HFFc6 (cell line): ENCODE results near the gene ATP5F1D. TPM values are rescaled to one million over a fixed set of nuclear protein-coding genes. Genes with fewer than 3 reads are reported as not detected.
A peak's percentile ranks its signal among the peaks of the same experiment; 100 is the strongest.

Source experiments
- DNase-seq: peaks from one replicate; pipeline ENCODE4 v3.0.0-alpha.2; 2018
- H3K27ac Mint-ChIP-seq: 2 replicates; pipeline ENCODE4 v1.8.0; 2020; ENCODE audit warnings: mild to moderate bottlenecking, mixed read lengths
- H3K27me3 Mint-ChIP-seq: 2 replicates; pipeline ENCODE4 v1.8.0; 2021; ENCODE audit warnings: mild to moderate bottlenecking, moderate library complexity, mixed read lengths; ENCODE audit not compliant: insufficient read depth
- H3K36me3 Mint-ChIP-seq: 2 replicates; pipeline ENCODE4 v1.8.0; 2021; ENCODE audit warnings: low read depth, mixed read lengths
- H3K4me1 Mint-ChIP-seq: 2 replicates; pipeline ENCODE4 v1.8.0; 2020; ENCODE audit warnings: low read depth, mixed read lengths
- H3K4me3 Mint-ChIP-seq: 2 replicates; pipeline ENCODE4 v1.8.0; 2020; ENCODE audit warnings: mild to moderate bottlenecking, moderate library complexity, mixed read lengths
- H3K9me3 Mint-ChIP-seq: 2 replicates; pipeline ENCODE4 v1.8.0; 2020; ENCODE audit warnings: mild to moderate bottlenecking, mixed read lengths
- total RNA-seq, 6 experiments: library from RNA; stranded (reverse); fragmentation: NEBNext Ultra II Directional; extraction: Animal tissue kit (Norgen Biotek cat#: 25700); gene quantifications; 2 replicates in 1 of 6; 3 replicates in 5 of 6; pipeline ENCODE4 v1.2.3, GENCODE V29; 2021
- TF ChIP-seq, protein P1 (sequence below): fragments of 200-600 bp; sonication (generic); IDR thresholded peaks from 2 replicates; pipeline ENCODE4 v1.5.0; 2021; ENCODE audit warnings: antibody characterized with exemption, mild to moderate bottlenecking

The ATP5F1D gene
- total RNA-seq, 6 experiments from 2014 or later: 190 to 243 (median 217) TPM

- H3K27me3 Mint-ChIP-seq: peaks cover 11% of the 10 kb centered on the region
- H3K27ac Mint-ChIP-seq: peak overlapping the region; percentile 96
- DNase-seq: no peak
- H3K4me3 Mint-ChIP-seq: peak overlapping the region; percentile 76
- peaks cover 38% of the 10 kb centered on the region for H3K4me1 Mint-ChIP-seq
- H3K36me3 Mint-ChIP-seq: peaks cover 11% of the 10 kb centered on the region
- no peaks in the 10 kb centered on the region for H3K9me3 Mint-ChIP-seq
- TF ChIP-seq, protein P1, sequence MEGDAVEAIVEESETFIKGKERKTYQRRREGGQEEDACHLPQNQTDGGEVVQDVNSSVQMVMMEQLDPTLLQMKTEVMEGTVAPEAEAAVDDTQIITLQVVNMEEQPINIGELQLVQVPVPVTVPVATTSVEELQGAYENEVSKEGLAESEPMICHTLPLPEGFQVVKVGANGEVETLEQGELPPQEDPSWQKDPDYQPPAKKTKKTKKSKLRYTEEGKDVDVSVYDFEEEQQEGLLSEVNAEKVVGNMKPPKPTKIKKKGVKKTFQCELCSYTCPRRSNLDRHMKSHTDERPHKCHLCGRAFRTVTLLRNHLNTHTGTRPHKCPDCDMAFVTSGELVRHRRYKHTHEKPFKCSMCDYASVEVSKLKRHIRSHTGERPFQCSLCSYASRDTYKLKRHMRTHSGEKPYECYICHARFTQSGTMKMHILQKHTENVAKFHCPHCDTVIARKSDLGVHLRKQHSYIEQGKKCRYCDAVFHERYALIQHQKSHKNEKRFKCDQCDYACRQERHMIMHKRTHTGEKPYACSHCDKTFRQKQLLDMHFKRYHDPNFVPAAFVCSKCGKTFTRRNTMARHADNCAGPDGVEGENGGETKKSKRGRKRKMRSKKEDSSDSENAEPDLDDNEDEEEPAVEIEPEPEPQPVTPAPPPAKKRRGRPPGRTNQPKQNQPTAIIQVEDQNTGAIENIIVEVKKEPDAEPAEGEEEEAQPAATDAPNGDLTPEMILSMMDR: no peak
Observed at GRCh38 chr19:1214299-1214861, 27.2 kb upstream of the ATP5F1D start.

- TF ChIP-seq, protein P1: peak; percentile 15; the same call in 1 of the 2 replicates
- peaks cover 13% of the 10 kb centered on the region for H3K27me3 Mint-ChIP-seq
- H3K4me3 Mint-ChIP-seq: peak overlapping the region; percentile 78
- H3K9me3 Mint-ChIP-seq: no peaks in the 10 kb centered on the region
- peak; percentile 61 for DNase-seq
- H3K27ac Mint-ChIP-seq: peak overlapping the region; percentile 96
- H3K4me1 Mint-ChIP-seq: peaks cover 38% of the 10 kb centered on the region
- peaks cover 11% of the 10 kb centered on the region for H3K36me3 Mint-ChIP-seq
Observed at GRCh38 chr19:1214862-1215731, 26.5 kb upstream of the ATP5F1D start.

DNA sequence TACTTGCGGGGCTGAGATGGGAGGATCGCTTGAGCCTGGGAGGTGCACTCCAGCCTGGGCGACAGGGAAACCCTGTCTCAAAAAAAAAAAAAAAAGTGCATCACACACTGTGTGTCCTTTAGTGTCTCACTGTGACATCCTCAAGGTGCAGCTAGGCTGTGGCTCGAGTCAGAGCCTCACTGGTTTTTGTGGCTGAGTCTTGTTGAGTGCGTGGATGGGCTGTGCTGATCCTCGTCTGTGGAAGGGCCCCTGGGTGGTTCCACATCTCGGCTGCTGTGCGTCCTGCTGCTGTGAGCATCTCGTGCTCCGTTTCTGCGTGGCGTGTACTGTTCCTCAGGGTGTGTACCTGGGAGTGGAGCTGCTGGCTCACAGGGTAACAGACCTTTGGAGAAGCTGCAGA is 24.8 kb upstream of the ATP5F1D start:
- H3K9me3 Mint-ChIP-seq: no peaks in the 10 kb centered on the region
- peak overlapping the region; percentile 78 for H3K4me3 Mint-ChIP-seq
- TF ChIP-seq, protein P1: no peak
- DNase-seq: no peak
- H3K36me3 Mint-ChIP-seq: peaks cover 8% of the 10 kb centered on the region
- H3K27ac Mint-ChIP-seq: peak overlapping the region; percentile 96
- H3K4me1 Mint-ChIP-seq: peaks cover 38% of the 10 kb centered on the region
- H3K27me3 Mint-ChIP-seq: peaks cover 11% of the 10 kb centered on the region

- Mint-ChIP-seq H3K27ac (peak overlapping the region; percentile 96), H3K4me1 (peaks cover 38% of the 10 kb centered on the region), H3K36me3 (peaks cover 7% of the 10 kb centered on the region), H3K9me3 (no peaks in the 10 kb centered on the region), H3K4me3 (no peak overlapping the region), H3K27me3 (peaks cover 11% of the 10 kb centered on the region)
- no peak for DNase-seq
- TF ChIP-seq, protein P1: no peak
Observed at GRCh38 chr19:1217366-1217765, 24.2 kb upstream of the ATP5F1D start.

- H3K4me1 Mint-ChIP-seq: peaks cover 28% of the 10 kb centered on the region
- no peaks in the 10 kb centered on the region for H3K36me3 Mint-ChIP-seq
- TF ChIP-seq, protein P1: no peak
- H3K4me3 Mint-ChIP-seq: no peak overlapping the region
- H3K27ac Mint-ChIP-seq: no peak overlapping the region
- DNase-seq: no peak
- H3K9me3 Mint-ChIP-seq: no peaks in the 10 kb centered on the region
- H3K27me3 Mint-ChIP-seq: peaks cover 6% of the 10 kb centered on the region
Observed at GRCh38 chr19:1218751-1219567, 22.6 kb upstream of the ATP5F1D start.
